Measurements from ENCODE around the gene THBS3.

- TF ChIP-seq, protein P1, sequence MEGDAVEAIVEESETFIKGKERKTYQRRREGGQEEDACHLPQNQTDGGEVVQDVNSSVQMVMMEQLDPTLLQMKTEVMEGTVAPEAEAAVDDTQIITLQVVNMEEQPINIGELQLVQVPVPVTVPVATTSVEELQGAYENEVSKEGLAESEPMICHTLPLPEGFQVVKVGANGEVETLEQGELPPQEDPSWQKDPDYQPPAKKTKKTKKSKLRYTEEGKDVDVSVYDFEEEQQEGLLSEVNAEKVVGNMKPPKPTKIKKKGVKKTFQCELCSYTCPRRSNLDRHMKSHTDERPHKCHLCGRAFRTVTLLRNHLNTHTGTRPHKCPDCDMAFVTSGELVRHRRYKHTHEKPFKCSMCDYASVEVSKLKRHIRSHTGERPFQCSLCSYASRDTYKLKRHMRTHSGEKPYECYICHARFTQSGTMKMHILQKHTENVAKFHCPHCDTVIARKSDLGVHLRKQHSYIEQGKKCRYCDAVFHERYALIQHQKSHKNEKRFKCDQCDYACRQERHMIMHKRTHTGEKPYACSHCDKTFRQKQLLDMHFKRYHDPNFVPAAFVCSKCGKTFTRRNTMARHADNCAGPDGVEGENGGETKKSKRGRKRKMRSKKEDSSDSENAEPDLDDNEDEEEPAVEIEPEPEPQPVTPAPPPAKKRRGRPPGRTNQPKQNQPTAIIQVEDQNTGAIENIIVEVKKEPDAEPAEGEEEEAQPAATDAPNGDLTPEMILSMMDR (conservative IDR thresholded peaks at IDR 0.05; ENCODE audit: low read length) = peak; percentile 34
- no peak for TF ChIP-seq EZH2phosphoT487 (IDR thresholded peaks at IDR 0.05; ENCODE audit: borderline replicate concordance)
Observed at GRCh38 chr1:155175927-155176371, 31.7 kb downstream of the THBS3 start.

Data from Loucy (cell line).